ENCODE results near the gene ROBO1.

ROBO1 gene

GRCh38 chr3:79002465-79003372 is 765.1 kb downstream of the ROBO1 start:
- no peak for DNase-seq

GRCh38 chr3:79001255-79001654 is 766.5 kb downstream of the ROBO1 start:
- no peak for DNase-seq

- DNase-seq: no peak
These were observed 768.7 kb downstream of the ROBO1 start for GRCh38 chr3:78999139-78999538.

- no peak for DNase-seq
These were observed 772.7 kb downstream of the ROBO1 start for GRCh38 chr3:78995087-78995486.

- DNase-seq: no peak
These were observed 773.4 kb downstream of the ROBO1 start for GRCh38 chr3:78994174-78995027.

- DNase-seq: no peak
These were observed 774.4 kb downstream of the ROBO1 start for GRCh38 chr3:78993375-78993774.

GRCh38 chr3:78992830-78993229 is 775.0 kb downstream of the ROBO1 start:
- no peak for DNase-seq

- no peak for DNase-seq
These were observed 775.4 kb downstream of the ROBO1 start for GRCh38 chr3:78992400-78992799.

GRCh38 chr3:78991656-78992055 is 776.1 kb downstream of the ROBO1 start:
- no peak for DNase-seq

- no peak for DNase-seq
These were observed 777.6 kb downstream of the ROBO1 start for GRCh38 chr3:78990156-78990555.

GRCh38 chr3:78988324-78988723 is 779.5 kb downstream of the ROBO1 start:
- DNase-seq: no peak

- DNase-seq: no peak
These were observed 781.2 kb downstream of the ROBO1 start for GRCh38 chr3:78986416-78987101.

GRCh38 chr3:78985981-78986380 is 781.8 kb downstream of the ROBO1 start:
- no peak for DNase-seq

- no peak for DNase-seq
These were observed 788.8 kb downstream of the ROBO1 start for GRCh38 chr3:78979028-78979427.

- no peak for DNase-seq
These were observed 789.8 kb downstream of the ROBO1 start for GRCh38 chr3:78978037-78978436.

GRCh38 chr3:78977073-78977472 is 790.7 kb downstream of the ROBO1 start:
- no peak for DNase-seq

- DNase-seq: no peak
These were observed 791.6 kb downstream of the ROBO1 start for GRCh38 chr3:78976200-78976599.

- DNase-seq: no peak
These were observed 793.5 kb downstream of the ROBO1 start for GRCh38 chr3:78974181-78974790.

GRCh38 chr3:78972617-78973301 is 795.0 kb downstream of the ROBO1 start:
- no peak for DNase-seq

- no peak for DNase-seq
These were observed 797.1 kb downstream of the ROBO1 start for GRCh38 chr3:78970656-78971055.

GRCh38 chr3:78969483-78969882 is 798.3 kb downstream of the ROBO1 start:
- no peak for DNase-seq

GRCh38 chr3:78967061-78967460 is 800.7 kb downstream of the ROBO1 start:
- no peak for DNase-seq

Measured in NCI-H2029 treated with DMSO at 0.1 percent for 48 hours (cell line).